Neural crest cell (in vitro differentiated cells): ENCODE data around the gene DPP3. TPM values are rescaled to one million over a fixed set of nuclear protein-coding genes. Genes with fewer than 3 reads are reported as not detected.

Experiments used
- DNase-seq: peaks from one replicate; pipeline ENCODE4 v3.0.0; 2021; ENCODE audit warnings: low read depth, mixed read lengths, low spot score
- H3K27ac Mint-ChIP-seq: one replicate; pipeline ENCODE4 v1.8.0; 2021; ENCODE audit warnings: mild to moderate bottlenecking, mixed read lengths; ENCODE audit not compliant: unreplicated experiment
- H3K27me3 Mint-ChIP-seq: 2 replicates; pipeline ENCODE4 v1.8.0; 2021; ENCODE audit warnings: low read depth, mild to moderate bottlenecking, mixed read lengths
- H3K36me3 Mint-ChIP-seq: 2 replicates; pipeline ENCODE4 v1.8.0; 2021; ENCODE audit warnings: low read depth, mild to moderate bottlenecking, mixed read lengths
- H3K4me1 Mint-ChIP-seq: 2 replicates; pipeline ENCODE4 v1.8.0; 2021; ENCODE audit warnings: mixed read lengths
- H3K4me3 Mint-ChIP-seq: one replicate; pipeline ENCODE4 v1.8.0; 2021; ENCODE audit warnings: mild to moderate bottlenecking, mixed read lengths
- H3K9me3 Mint-ChIP-seq: 2 replicates; pipeline ENCODE4 v1.8.0; 2021; ENCODE audit warnings: mixed read lengths
- total RNA-seq: library from RNA; stranded (reverse); gene quantifications from 2 replicates; pipeline ENCODE4 v1.2.1, GENCODE V29; 2021
- TF ChIP-seq, protein P1 (sequence below): fragments of 200-600 bp; sonication (generic); conservative IDR thresholded peaks from 2 replicates; pipeline ENCODE4 v1.5.0; 2021; ENCODE audit warnings: antibody characterized with exemption, mild to moderate bottlenecking

Gene DPP3
- total RNA-seq, 1 donor from 2014 or later = 68.9 TPM

- no peak for DNase-seq
- no peak overlapping the region for H3K4me3 Mint-ChIP-seq
- no peaks in the 10 kb centered on the region for H3K36me3 Mint-ChIP-seq
- TF ChIP-seq, protein P1, sequence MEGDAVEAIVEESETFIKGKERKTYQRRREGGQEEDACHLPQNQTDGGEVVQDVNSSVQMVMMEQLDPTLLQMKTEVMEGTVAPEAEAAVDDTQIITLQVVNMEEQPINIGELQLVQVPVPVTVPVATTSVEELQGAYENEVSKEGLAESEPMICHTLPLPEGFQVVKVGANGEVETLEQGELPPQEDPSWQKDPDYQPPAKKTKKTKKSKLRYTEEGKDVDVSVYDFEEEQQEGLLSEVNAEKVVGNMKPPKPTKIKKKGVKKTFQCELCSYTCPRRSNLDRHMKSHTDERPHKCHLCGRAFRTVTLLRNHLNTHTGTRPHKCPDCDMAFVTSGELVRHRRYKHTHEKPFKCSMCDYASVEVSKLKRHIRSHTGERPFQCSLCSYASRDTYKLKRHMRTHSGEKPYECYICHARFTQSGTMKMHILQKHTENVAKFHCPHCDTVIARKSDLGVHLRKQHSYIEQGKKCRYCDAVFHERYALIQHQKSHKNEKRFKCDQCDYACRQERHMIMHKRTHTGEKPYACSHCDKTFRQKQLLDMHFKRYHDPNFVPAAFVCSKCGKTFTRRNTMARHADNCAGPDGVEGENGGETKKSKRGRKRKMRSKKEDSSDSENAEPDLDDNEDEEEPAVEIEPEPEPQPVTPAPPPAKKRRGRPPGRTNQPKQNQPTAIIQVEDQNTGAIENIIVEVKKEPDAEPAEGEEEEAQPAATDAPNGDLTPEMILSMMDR = no peak
- no peak overlapping the region for H3K27ac Mint-ChIP-seq
- H3K27me3 Mint-ChIP-seq = peaks cover 46% of the 10 kb centered on the region
- peaks cover 3% of the 10 kb centered on the region for H3K9me3 Mint-ChIP-seq
- H3K4me1 Mint-ChIP-seq = peaks cover 6% of the 10 kb centered on the region
These were observed 36.6 kb upstream of the DPP3 start for GRCh38 chr11:66443602-66444001.

GRCh38 chr11:66447012-66447411 is 33.2 kb upstream of the DPP3 start:
- Mint-ChIP-seq H3K4me3 (no peak overlapping the region), H3K9me3 (peaks cover under 1% of the 10 kb centered on the region), H3K4me1 (no peaks in the 10 kb centered on the region), H3K36me3 (no peaks in the 10 kb centered on the region), H3K27ac (no peak overlapping the region), H3K27me3 (peaks cover 66% of the 10 kb centered on the region)
- TF ChIP-seq, protein P1 = no peak
- no peak for DNase-seq

DNA sequence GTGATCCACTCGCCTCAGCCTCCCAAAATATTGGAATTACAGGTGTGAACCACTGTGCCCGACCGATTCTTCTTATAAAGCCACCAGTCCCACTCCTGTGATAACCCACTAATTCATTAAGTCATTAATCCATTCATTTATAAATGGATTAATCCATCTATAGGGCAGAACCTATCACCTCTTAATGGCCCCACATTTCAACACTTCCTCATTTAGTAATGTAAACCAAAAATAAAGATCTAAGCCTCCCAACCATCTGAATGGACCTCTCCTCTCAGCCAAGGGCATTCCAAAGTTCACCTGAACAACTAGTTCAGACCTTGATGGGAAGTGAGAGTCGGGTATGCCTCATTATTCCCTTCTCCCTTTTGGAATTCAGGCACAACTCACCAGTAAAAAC is 31.7 kb upstream of the DPP3 start:
- DNase-seq = no peak
- H3K27ac Mint-ChIP-seq = no peak overlapping the region
- peaks cover 60% of the 10 kb centered on the region for H3K27me3 Mint-ChIP-seq
- H3K9me3 Mint-ChIP-seq = peaks cover 5% of the 10 kb centered on the region
- TF ChIP-seq, protein P1 = no peak
- no peaks in the 10 kb centered on the region for H3K36me3 Mint-ChIP-seq
- H3K4me3 Mint-ChIP-seq = no peak overlapping the region
- no peaks in the 10 kb centered on the region for H3K4me1 Mint-ChIP-seq

DNA sequence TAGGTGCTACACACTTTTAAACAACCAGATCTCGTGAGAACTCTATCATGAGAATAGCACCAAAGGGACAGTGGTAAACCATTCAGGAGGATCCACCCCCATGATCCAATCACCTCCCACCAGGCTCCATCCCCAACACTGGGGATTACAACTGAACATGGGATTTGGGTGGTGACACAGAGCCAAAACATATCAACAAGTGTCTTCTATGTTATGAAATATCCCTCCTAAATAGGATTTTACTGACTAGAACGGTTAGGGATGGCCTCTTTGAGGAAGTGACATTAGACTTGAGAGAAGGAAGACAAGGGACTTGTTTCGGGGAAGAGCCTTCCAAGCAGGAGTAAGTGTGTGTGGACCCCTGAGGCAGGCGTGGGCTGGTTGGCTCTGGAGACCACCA is 29.7 kb upstream of the DPP3 start:
- H3K4me3 Mint-ChIP-seq = no peak overlapping the region
- H3K36me3 Mint-ChIP-seq = no peaks in the 10 kb centered on the region
- no peak for DNase-seq
- peaks cover 70% of the 10 kb centered on the region for H3K27me3 Mint-ChIP-seq
- peaks cover 5% of the 10 kb centered on the region for H3K9me3 Mint-ChIP-seq
- no peaks in the 10 kb centered on the region for H3K4me1 Mint-ChIP-seq
- no peak overlapping the region for H3K27ac Mint-ChIP-seq
- TF ChIP-seq, protein P1 = no peak

DNA sequence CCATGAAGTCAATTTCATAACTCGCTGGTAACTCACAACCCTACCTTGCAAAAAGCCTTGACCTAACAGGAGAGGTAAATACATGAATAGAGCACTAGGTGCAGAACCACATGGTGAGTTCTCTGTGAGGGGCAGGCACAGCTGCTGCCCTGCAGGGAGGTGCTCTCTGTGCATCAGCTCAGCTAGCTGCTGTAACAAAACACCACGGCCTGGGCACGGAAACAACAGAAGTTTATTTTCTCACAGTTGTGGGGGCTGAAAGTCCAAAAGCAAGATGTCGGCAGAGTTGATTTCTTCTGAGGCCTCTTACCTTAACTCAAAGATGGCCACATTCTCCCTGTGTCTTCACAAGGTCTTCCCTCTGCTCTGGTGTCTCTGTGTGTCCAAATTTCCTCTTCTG is 28.6 kb upstream of the DPP3 start:
- Mint-ChIP-seq H3K4me1 (no peaks in the 10 kb centered on the region), H3K4me3 (no peak overlapping the region), H3K9me3 (peaks cover 5% of the 10 kb centered on the region), H3K36me3 (no peaks in the 10 kb centered on the region), H3K27ac (no peak overlapping the region), H3K27me3 (peaks cover 60% of the 10 kb centered on the region)
- TF ChIP-seq, protein P1 = no peak
- no peak for DNase-seq

DNA sequence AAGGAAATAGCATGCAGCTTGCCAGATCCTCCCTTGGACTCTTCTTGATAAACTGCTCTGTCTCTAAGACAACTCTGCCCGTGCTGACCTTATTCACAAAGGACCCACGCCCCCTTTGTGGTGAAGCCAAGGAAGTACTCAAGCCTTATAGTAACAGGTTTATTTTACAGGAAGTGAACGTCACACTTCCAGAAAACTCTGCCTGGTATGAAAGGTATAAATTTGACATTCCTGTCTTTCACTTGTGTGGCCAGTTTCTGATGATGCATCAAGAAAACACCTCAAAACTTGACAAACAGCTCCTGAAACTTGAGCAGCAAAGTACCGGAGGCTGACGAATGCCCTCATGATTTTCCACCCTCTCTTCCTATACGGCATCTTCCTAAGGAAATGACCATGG is 26.0 kb upstream of the DPP3 start:
- H3K4me1 Mint-ChIP-seq = no peaks in the 10 kb centered on the region
- peaks cover 5% of the 10 kb centered on the region for H3K9me3 Mint-ChIP-seq
- no peak for DNase-seq
- H3K36me3 Mint-ChIP-seq = no peaks in the 10 kb centered on the region
- no peak overlapping the region for H3K4me3 Mint-ChIP-seq
- H3K27ac Mint-ChIP-seq = no peak overlapping the region
- TF ChIP-seq, protein P1 = no peak
- peaks cover 53% of the 10 kb centered on the region for H3K27me3 Mint-ChIP-seq
